Dedifferentiated amniotic fluid mesenchymal stem cell (primary cell): ENCODE measurements around the gene HDAC10.

Experiments
- DNase-seq: peaks from one replicate; pipeline ENCODE4 v3.0.0-alpha.2; 2016; ENCODE audit errors: extremely low spot score

Gene HDAC10

GRCh38 chr22:50250555-50251476 is at the start of gene HDAC10:
HDAC10 (minus strand) TSS chr22:50251265; CDS start chr22:50251032, 233 bp downstream.
- DNase-seq: peak; percentile 61

GRCh38 chr22:50300620-50301257 is 49.7 kb upstream of the HDAC10 start:
- no peak for DNase-seq

DNA sequence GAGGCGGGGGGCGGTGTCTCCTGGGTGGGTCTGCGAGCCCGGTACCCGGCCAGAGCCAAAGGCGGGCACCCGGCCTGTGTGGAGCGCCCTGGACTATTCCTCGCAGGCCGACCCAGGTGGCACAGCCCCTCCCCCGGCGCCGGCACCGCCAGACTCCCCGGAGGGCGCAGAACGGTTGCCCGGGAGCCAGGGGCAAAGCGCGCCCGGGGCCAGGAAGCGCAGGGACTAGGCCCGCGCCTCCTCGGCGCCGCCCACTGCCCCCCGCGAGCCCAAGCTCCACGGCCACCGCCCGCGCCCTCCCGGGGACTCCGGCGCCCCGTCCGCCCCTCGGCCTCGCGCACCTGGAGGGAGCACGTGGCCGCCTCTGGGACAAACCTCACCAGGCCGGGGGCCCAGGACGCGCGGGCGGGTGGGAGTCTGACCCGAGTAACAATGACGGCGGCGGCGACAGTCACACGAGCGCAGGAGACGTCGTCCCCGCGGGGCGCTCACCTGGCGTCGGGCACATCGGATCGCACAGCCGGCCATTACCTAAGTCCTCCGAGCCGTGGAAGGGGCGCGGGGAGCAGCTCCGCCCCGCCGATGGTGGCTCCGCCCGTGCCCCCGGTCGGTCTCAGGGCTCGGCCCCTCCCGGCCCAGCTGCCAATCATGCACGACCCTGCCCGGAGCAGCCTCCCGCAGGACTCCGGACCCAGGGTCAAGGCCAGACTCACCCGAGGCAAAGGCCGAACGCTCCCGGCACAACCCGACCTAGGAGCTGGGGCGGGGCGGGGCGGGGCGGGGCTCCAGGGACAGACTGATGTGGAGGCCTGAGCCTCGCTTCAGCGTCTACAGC is 48.9 kb upstream of the HDAC10 start:
- no peak for DNase-seq

- no peak for DNase-seq
These were observed 48.1 kb upstream of the HDAC10 start for GRCh38 chr22:50298937-50299784.

DNA sequence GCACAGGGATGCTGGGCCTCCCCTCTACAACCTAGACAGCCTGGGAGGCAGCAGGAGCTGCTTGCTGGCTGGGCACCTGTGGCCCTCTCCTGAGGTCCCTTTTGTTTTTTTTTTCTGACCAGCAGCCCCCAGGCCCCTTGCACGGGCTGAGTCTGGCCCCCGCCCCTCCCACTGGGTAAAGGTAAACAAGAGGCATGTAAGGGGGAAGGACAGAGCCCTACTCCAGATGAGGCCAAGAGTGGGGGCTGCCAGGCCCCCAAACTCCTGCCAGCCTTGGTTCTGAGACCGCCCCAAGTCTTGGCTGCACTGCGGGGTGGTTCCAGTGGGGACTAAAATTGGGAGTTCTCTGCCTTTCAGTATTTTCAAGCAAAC is 47.2 kb upstream of the HDAC10 start:
- no peak for DNase-seq

GRCh38 chr22:50297510-50298265 is 46.6 kb upstream of the HDAC10 start:
- no peak for DNase-seq

GRCh38 chr22:50296658-50297490 is 45.8 kb upstream of the HDAC10 start:
- no peak for DNase-seq

DNA sequence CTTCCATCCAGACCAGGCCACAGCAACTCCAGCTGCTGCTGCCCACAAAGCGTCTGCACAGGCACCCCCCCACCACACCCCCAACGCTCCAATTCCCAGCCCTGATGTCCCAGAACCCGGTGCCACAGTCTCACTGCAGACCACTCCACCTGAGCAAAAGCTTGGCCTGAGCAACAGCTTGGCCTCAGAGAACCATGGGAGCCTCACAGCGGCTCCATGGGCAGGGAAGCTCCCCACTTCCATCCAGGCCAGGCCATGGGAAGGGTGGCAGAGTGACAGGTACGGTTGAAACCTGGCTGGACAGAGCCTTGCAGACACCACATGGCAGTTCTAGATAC is 43.2 kb upstream of the HDAC10 start:
- no peak for DNase-seq

DNA sequence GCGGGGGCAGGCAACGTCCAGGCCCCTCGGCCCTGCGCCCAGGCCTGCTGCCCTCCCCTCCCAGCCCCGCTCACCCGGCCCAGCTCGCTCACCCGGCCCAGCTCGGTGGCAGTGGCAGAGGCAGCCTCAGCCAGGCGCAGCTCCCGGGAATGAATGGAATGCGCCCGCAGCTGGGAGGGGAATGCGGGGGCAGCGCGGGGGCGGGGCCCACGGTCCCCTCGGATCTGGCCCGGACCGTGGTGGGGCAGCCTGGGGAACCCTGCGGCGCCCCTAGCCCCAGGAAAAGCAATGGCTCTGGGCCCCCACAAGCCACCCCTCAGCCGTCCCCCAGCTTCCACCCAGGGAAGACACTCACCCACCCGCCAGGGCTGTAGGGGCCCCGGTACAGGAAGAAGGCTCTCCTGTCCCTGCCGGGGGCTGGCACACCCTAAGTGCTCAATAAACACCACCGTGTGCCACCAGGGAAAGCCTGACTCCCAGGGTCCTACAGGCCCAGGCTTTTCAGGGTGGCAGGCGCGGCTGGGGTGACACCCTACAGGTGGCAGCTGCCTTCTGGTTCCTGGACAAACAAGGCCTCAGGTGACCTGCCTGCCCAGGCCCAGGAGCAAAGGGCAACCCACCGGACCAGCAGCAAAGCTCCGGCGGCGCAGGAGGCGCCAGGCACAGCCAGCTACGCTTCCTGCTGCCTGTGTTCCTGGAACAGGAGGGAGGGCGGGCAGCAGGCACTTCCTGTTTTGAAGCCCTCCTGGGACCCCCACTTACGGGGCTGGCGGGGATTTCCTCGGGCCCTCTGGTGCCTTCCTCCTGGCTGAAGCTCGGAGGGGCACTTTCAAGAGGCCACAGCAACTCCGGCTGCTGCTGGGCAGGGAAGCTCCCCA is 42.6 kb upstream of the HDAC10 start:
- peak; percentile 65 for DNase-seq

DNA sequence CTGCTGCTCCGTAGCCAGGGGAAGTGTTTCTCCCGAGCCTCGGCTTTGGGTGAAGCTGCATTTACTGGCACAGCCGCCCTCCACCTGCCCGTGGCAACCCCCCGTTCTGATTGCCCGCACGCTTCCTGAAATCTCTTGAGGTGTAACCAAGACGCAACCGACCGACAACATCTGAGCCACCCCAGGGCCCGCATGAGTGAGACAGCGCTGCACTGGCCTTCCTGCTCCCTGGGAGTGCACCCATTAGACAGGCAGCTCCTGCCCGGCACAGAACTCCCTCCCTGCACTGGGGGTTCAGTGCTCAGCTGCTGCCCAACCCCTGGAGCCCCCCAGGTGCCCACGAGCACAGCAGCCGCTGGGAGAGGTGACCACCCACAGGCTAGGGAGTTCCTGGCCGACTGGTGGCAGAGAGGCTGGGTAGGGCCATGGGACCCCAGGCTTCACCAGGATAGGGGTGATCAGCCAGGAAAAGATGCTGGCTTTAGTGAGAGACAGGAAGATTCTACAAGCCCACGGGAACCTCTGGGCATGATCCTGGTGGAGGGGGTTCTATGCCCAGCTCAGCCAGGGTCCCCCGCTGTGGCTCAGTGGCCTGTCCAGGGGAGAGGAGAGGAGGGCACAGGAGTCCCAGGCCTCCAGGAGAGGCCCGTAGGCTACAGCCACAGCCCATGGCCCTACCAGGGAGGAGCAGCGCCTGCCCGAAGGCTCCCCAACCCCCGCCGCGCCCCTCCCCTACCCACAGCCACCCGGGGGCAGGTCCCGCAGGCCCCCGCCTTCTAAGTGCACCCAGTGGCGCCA is 41.8 kb upstream of the HDAC10 start:
- DNase-seq: no peak

- no peak for DNase-seq
These were observed 39.0 kb upstream of the HDAC10 start for GRCh38 chr22:50289942-50290630.

DNA sequence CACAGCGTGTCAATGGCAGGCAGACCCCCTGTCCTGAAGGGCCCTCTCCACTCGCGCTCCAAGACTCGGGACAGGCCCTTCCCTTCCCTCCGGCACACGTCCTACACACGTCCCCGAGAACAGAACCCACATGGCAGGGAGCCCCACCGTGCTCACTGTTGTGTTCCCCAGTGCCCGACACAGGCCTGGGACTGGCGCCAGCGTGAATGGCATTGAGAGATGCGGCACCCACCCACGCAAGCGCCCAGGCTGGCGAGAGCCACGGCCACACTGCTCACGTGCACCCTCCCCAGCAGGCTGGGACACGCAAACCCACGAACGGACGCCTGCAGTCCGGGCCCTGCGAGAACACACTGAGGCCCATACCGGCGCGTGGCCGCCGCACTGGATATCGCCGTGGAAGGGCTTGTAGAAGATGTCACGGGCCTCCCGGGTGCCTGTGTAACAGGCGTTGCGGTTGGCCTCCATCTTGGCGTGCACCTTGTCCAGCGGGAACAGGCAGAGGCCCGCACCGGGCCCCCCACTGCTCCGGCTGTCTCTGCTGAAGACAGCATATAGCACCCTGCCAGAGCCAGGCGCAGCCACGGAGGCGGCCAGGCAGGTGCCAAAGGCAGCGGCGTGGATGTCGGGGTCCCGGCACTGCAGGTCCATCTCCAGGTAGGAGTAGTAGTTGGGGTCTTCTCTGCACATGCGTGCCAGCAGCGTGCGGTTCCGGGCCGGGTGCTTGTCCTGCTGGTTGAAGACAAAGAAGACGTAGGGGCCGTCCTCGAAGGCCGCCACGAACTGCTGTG is 38.3 kb upstream of the HDAC10 start:
- no peak for DNase-seq

DNA sequence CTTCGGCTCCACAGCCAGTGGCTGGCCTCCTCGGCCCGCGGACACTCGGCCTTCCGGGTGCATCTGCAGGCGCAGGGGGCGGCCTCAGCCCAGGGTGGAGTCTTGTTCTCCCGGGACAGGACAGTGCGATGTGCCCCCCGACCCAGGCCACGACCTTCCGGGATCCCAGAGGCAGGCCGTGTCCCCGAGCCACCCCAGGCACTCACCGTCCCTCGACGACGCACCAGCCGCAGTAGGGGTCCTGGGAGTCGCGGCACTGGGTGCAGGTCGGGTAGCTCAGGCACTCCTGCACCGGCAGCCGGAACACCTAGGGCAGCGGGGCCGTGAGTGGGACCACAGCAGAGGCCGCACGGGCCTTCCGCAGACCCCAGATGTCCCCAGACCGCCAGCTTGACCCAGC is 36.7 kb upstream of the HDAC10 start:
- DNase-seq: no peak

- no peak for DNase-seq
These were observed 35.7 kb upstream of the HDAC10 start for GRCh38 chr22:50286701-50287318.

GRCh38 chr22:50286275-50286674 is 35.2 kb upstream of the HDAC10 start:
- no peak for DNase-seq

DNA sequence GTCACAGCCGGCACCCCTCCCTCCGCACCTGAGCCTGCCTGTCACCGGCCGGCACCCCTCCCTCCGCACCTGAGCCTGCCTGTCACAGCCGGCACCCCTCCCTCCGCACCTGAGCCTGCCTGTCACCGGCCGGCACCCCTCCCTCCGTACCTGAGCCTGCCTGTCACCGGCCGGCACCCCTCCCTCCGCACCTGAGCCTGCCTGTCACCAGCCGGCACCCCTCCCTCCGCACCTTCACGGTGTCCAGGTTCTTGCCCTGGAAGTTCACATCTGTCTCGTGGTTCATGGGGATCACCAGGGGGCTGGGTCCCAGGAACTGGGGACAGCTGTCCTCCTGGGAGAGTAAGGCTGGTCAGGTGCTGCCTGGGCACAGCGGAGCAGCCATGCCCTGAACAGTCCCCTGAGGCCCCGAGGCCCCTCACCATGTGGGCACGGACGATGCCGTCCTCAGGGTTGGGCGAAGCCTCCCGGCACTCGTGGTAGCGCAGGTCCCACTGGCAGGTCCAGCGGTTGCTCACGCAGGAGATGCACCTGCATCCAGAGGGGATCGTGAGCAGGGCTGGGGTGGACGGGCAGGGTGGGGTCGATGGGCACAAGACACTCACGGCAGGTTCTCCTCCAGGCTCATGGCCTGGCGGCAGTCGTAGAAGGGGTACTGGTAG is 34.6 kb upstream of the HDAC10 start:
- DNase-seq: no peak
